AG09309 (cell line): ENCODE results near the gene NSD1.

Experiments
- DNase-seq: peaks from one replicate; pipeline ENCODE4 v3.0.0-alpha.2; 2010; ENCODE audit warnings: low read depth
- H3K4me3 ChIP-seq: 2 replicates; pipeline ENCODE4 v1.5.1; 2011; ENCODE audit warnings: mild to moderate bottlenecking, low read depth, low read length, moderate library complexity; ENCODE audit not compliant: control insufficient read depth
- TF ChIP-seq, protein P1 (sequence below): IDR thresholded peaks from 2 replicates; pipeline ENCODE4 v1.5.1; 2011; ENCODE audit warnings: mild to moderate bottlenecking, low read depth, low read length, inconsistent platforms; ENCODE audit not compliant: insufficient read depth, control insufficient read depth; ENCODE audit errors: missing control alignments

The NSD1 gene

DNA sequence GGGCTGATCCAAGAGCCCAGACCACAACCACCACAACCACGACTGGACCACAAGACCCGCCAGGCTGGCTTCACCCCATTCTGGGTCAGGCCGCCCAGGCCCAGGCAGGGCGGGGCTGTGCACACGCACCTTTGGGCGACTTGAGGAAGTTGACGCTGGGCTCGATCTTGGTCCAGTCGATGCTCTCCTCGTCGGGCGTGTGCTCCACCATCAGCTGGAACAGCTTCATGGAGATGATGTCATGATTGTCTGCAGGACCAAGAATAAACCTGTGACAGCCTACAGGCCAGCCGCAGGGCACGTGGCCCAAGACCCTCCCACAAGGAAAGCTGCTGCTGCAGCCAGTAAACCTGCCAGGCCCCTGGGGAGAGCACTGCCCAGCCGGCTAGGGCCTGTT, 200.6 kb downstream of the NSD1 start:
- no peak overlapping the region for H3K4me3 ChIP-seq
- TF ChIP-seq, protein P1, sequence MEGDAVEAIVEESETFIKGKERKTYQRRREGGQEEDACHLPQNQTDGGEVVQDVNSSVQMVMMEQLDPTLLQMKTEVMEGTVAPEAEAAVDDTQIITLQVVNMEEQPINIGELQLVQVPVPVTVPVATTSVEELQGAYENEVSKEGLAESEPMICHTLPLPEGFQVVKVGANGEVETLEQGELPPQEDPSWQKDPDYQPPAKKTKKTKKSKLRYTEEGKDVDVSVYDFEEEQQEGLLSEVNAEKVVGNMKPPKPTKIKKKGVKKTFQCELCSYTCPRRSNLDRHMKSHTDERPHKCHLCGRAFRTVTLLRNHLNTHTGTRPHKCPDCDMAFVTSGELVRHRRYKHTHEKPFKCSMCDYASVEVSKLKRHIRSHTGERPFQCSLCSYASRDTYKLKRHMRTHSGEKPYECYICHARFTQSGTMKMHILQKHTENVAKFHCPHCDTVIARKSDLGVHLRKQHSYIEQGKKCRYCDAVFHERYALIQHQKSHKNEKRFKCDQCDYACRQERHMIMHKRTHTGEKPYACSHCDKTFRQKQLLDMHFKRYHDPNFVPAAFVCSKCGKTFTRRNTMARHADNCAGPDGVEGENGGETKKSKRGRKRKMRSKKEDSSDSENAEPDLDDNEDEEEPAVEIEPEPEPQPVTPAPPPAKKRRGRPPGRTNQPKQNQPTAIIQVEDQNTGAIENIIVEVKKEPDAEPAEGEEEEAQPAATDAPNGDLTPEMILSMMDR = no peak
- DNase-seq = no peak

DNA sequence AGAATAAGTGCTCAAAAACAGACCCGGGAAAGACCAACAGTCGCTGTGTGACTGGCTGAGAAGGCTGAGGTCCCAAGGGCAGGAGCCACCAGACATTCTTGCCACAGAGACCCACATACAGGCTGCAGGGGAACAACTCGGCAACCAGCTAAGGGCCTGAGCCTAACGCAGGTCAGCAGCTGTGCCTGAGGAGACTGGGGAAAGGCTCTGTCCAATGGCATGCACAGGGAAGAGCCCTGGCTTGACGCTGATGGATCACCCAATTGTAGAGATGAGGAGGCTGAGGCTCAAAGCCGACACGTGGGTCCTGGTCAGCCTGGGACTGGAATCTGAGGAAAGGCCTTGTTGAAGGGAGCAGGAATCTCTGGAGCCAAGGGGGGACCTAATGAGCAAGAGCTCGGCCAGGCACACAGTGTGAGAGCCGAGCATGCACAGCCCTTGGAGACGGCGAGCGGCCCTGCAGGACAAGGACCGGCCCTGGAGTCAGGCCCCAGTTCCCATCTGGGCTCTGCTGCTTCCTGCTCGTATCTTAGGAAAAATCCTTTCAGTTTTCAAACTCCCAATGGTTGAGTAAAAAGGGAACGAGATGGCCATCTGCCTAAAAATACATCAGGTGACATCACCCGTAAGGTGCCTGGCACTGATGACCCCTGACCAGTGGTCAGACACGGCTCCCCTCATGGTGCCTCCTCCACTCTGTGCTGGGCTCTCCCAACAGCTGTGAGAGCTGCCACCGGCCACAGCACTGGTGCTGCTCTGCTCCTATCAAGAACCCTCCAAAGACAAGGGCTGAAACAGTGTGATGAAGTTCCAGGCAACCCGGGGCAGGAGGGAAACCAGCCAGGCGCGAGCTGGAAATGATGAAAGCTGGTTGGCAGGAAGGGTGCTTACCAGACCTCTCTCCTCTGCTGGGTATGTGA, 201.5 kb downstream of the NSD1 start:
- H3K4me3 ChIP-seq = no peak overlapping the region
- no peak for DNase-seq
- TF ChIP-seq, protein P1 = no peak

DNA sequence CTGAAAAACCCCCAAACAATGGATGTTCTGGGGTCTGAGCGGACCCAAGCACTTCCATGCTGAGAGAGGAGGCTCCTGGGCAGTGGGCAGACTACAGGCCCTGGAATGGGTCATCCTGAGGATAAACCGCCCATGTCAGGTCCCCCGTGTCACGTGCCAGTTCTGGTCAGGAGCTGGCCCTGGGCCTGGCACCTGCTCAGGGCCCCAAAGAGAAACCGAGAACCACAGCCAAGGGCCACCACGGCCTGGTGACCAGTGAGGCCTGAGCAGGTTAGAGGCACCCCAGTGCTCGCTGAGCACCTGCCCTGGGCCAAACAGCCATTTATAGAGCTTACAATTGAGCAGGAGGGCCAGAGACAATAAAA, 202.1 kb downstream of the NSD1 start:
- DNase-seq = no peak
- H3K4me3 ChIP-seq = no peak overlapping the region
- TF ChIP-seq, protein P1 = no peak

DNA sequence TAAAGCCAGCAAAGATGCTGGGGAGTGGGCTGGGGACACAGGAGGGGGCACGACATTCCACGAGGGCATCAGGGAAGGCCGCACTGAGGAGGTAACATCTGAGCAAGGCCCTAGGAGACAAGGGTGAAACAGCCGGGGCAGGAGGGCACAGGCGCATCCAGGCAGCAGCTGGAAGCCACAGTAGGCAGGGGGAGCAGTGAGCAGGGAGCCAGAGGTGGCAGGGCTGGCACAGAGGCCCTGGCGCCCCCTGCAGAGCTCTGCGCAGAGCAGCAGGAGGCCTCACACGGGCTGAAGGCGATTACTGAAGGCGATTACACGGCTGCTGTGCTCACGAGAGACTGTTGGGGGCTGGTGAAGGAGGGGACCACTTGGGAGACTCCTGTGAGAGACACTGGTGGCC, 202.5 kb downstream of the NSD1 start:
- H3K4me3 ChIP-seq = no peak overlapping the region
- no peak for DNase-seq
- TF ChIP-seq, protein P1 = peak; percentile 28

DNA sequence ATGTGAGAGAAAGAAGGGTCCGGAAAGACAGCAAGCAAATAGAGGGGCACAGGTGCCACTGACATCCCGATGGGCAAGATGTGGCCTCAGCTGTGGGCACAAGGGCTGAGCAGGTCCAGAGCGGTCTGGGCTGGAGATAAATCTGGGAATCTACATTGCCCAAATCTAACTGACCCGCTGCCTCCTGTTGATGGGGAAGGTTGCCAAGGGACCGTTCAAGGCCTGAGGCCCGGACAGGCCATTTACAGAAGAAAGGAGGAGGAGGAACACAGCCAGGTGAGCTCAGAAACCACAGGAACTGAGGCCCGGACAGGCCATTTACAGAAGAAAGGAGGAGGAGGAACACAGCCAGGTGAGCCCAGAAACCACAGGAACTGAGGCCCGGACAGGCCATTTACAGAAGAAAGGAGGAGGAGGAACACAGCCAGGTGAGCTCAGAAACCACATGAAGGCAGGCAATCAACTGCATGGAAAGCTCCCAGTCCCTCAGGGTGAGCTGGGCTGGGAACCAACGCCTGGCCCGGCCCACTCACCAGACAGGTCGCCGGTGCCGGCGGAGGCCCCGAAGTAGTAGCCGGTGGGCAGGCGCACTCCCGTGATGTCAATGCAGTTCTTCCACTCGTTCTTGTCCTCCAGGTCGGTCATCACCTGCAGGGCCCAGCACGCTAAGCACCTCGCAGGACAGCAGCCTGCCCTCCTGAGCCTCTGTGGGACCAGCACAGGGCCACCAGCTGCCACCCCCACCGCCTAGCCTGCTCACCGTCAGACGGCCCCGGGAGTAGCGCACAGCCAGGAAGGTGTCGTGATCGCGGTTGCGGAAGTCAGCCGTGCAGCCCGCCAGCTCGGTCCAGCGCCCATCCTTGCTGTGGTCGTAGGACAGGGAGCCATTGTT, 203.3 kb downstream of the NSD1 start:
- no peak overlapping the region for H3K4me3 ChIP-seq
- no peak for DNase-seq
- TF ChIP-seq, protein P1 = no peak

DNA sequence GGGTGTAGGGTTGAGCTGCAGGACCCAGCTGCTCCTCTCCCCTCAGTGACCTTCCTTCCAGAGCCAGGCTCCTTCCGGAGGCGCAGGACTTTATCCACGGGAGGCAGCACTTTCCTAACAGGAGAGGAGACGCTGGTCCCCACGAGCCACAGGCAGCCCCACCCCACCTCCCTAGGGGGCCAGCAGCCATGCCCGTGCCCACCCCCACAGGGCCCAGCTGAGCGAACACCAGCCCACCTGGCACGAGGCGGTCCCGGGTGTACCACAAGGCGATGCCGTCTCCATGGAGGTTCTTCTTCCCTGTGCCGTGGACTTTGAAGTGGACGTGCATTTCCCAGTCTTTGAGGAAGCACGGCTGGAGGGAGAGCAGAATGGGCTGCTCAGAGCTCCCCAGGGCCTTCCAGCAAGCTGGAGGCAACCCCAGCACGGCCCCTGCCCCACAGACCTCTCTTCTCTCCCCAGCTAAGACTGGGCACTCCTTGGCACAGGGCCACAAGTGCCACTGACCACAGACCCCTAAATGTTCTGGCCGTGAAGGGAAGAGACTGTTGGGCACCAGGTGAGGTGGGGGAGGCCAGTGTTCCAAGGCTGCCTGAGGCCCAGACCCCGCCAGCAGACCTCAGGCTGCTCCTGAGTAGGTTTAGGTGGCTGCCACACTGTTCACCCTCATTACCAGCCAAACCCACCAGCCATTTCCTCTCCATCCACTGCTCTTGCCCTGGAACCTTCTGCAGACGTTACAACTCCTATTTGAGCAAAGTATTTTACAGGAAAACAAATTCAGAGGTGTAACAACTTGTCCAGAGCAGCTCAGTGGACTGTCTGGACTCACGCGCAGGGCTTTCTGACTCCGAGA, 204.9 kb downstream of the NSD1 start:
- H3K4me3 ChIP-seq = no peak overlapping the region
- no peak for DNase-seq
- TF ChIP-seq, protein P1 = no peak
